ENCODE measurements around the gene YTHDF2.

- TF ChIP-seq EP300 (IDR thresholded peaks at IDR 0.05) (no peak), POLR2A (IDR thresholded peaks at IDR 0.05; ENCODE audit: low read depth) (no peak), POLR2AphosphoS5 (IDR thresholded peaks at IDR 0.05) (no peak)
- TF ChIP-seq, protein P1, sequence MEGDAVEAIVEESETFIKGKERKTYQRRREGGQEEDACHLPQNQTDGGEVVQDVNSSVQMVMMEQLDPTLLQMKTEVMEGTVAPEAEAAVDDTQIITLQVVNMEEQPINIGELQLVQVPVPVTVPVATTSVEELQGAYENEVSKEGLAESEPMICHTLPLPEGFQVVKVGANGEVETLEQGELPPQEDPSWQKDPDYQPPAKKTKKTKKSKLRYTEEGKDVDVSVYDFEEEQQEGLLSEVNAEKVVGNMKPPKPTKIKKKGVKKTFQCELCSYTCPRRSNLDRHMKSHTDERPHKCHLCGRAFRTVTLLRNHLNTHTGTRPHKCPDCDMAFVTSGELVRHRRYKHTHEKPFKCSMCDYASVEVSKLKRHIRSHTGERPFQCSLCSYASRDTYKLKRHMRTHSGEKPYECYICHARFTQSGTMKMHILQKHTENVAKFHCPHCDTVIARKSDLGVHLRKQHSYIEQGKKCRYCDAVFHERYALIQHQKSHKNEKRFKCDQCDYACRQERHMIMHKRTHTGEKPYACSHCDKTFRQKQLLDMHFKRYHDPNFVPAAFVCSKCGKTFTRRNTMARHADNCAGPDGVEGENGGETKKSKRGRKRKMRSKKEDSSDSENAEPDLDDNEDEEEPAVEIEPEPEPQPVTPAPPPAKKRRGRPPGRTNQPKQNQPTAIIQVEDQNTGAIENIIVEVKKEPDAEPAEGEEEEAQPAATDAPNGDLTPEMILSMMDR (IDR thresholded peaks at IDR 0.05), result no peak
These were observed 735 bp upstream of the YTHDF2 start for GRCh38 chr1:28735961-28736449.
